ENCODE measurements around the gene DNHD1. TPM values are rescaled to one million over a fixed set of nuclear protein-coding genes. Genes with fewer than 3 reads are reported as not detected.

DNHD1 gene
- total RNA-seq, 1 donor from 2014 or later = 9.3 TPM

DNA sequence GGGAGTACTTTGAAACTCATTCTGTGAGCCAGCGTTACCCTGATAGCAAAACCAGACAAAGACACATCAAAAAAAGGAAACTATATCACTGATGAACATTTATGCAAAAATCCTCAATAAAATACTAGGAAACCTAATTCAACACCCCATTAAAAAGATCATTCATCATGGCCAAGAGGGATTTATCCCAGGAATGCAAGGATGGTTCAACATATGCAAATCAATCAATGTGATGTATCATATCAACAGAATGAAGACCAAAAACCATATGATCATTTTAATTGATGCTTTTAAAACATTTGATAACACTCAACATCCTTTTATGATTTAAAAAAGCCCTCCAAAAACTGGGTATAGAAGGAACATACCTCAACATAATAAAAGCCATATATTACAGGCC lies 86.5 kb downstream of the DNHD1 start:
- H3K36me3 Mint-ChIP-seq (ENCODE audit: unreplicated experiment) = peaks cover 24% of the 10 kb centered on the region
- no peak overlapping the region for H3K4me3 Mint-ChIP-seq (ENCODE audit: unreplicated experiment)
- H3K4me1 Mint-ChIP-seq (ENCODE audit: low read depth, unreplicated experiment) = peaks cover 3% of the 10 kb centered on the region
- TF ChIP-seq, protein P1, sequence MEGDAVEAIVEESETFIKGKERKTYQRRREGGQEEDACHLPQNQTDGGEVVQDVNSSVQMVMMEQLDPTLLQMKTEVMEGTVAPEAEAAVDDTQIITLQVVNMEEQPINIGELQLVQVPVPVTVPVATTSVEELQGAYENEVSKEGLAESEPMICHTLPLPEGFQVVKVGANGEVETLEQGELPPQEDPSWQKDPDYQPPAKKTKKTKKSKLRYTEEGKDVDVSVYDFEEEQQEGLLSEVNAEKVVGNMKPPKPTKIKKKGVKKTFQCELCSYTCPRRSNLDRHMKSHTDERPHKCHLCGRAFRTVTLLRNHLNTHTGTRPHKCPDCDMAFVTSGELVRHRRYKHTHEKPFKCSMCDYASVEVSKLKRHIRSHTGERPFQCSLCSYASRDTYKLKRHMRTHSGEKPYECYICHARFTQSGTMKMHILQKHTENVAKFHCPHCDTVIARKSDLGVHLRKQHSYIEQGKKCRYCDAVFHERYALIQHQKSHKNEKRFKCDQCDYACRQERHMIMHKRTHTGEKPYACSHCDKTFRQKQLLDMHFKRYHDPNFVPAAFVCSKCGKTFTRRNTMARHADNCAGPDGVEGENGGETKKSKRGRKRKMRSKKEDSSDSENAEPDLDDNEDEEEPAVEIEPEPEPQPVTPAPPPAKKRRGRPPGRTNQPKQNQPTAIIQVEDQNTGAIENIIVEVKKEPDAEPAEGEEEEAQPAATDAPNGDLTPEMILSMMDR (IDR thresholded peaks at IDR 0.05; ENCODE audit: partially characterized antibody, unreplicated experiment) = no peak
- no peak overlapping the region for H3K27ac Mint-ChIP-seq (ENCODE audit: unreplicated experiment)
- H3K9me3 Mint-ChIP-seq (ENCODE audit: unreplicated experiment) = peaks cover 8% of the 10 kb centered on the region
- DNase-seq = no peak
- no peaks in the 10 kb centered on the region for H3K27me3 Mint-ChIP-seq (ENCODE audit: unreplicated experiment)

GRCh38 chr11:6584528-6584927 lies 87.4 kb downstream of the DNHD1 start:
- H3K27me3 Mint-ChIP-seq (ENCODE audit: unreplicated experiment) = no peaks in the 10 kb centered on the region
- H3K9me3 Mint-ChIP-seq (ENCODE audit: unreplicated experiment) = peaks cover 8% of the 10 kb centered on the region
- H3K27ac Mint-ChIP-seq (ENCODE audit: unreplicated experiment) = no peak overlapping the region
- no peak overlapping the region for H3K4me3 Mint-ChIP-seq (ENCODE audit: unreplicated experiment)
- H3K4me1 Mint-ChIP-seq (ENCODE audit: low read depth, unreplicated experiment) = peaks cover 3% of the 10 kb centered on the region
- no peak for DNase-seq
- TF ChIP-seq, protein P1 (IDR thresholded peaks at IDR 0.05; ENCODE audit: partially characterized antibody, unreplicated experiment) = no peak
- H3K36me3 Mint-ChIP-seq (ENCODE audit: unreplicated experiment) = peaks cover 24% of the 10 kb centered on the region

DNA sequence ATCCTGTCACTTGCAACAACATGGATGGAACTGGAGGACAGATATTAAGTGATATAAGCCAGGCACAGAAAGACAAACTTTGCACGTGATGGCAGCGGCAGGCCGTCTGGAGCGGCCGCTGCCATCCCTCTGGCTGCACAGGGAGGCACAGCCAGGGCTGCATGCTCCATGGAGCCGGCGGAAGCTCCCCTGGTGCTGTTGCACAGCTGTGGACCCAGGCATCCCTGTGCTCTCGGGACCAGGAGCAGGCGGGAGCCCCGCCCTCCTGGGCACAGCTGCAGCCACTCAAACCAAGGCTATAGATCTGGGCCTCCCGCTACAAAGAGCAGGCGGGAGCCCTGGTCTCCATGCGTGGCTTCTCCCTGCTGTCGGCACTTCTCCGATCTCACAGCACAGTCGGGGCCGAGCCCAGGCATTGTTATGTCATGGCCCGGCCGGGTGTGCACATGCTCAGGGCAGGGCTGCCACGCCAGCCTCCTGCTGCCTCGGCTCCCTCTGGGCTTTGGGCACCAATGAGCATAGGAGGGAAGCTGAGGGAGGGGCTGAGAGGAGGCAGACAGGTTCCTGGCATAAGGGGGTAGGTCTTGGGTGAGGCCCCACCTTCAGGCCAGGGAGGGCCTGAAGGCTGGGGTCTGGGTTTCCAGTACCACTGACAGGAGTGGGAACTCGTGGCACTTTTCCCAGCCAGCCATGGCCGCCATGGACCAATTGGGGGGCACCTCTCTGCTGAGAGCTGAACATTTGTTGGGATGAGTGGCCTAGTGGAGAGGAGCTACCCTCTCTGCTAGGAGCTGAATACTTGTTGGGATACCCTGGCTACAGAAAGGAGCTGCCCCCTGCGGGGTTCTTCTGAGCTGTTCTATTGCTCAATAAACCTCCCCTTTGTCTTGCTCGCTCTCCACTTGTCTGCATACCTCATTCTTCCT lies 89.6 kb downstream of the DNHD1 start:
- peaks cover 3% of the 10 kb centered on the region for H3K4me1 Mint-ChIP-seq (ENCODE audit: low read depth, unreplicated experiment)
- H3K4me3 Mint-ChIP-seq (ENCODE audit: unreplicated experiment) = no peak overlapping the region
- H3K27ac Mint-ChIP-seq (ENCODE audit: unreplicated experiment) = no peak overlapping the region
- H3K36me3 Mint-ChIP-seq (ENCODE audit: unreplicated experiment) = peaks cover 18% of the 10 kb centered on the region
- TF ChIP-seq, protein P1 (IDR thresholded peaks at IDR 0.05; ENCODE audit: partially characterized antibody, unreplicated experiment) = no peak
- H3K27me3 Mint-ChIP-seq (ENCODE audit: unreplicated experiment) = no peaks in the 10 kb centered on the region
- peak; percentile 46 for DNase-seq
- peaks cover 8% of the 10 kb centered on the region for H3K9me3 Mint-ChIP-seq (ENCODE audit: unreplicated experiment)

DNA sequence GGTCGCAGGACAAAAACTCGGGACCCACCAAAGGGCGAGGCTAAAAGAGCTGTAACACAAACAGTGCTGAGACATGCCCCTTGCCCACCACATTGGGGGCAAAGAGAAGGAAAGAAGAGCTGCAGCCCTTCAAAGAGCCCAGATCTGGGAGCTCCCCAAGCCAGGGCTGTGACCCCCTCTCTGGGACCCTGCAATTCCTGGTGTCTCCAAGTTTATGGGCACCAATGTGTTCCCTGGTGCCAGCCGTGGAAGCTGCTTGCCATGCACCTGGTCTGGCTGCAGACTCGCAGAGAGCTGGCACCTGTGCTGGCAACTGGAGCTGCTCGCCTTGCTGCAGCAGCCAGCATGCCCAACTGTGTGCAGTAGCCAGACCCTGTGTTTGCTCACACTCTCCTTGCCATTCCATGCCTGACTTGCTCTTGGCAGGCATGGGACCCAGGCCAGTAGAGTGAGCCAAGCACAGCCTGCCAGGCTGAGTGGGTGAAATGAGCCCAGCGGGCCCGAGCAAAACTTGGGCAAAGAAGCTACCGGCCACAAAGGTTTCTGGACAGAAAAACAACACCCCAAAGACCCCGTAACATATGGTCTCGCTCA lies 90.4 kb downstream of the DNHD1 start:
- Mint-ChIP-seq H3K9me3 (ENCODE audit: unreplicated experiment) (peaks cover 8% of the 10 kb centered on the region), H3K4me3 (ENCODE audit: unreplicated experiment) (no peak overlapping the region), H3K36me3 (ENCODE audit: unreplicated experiment) (peaks cover 18% of the 10 kb centered on the region), H3K4me1 (ENCODE audit: low read depth, unreplicated experiment) (peaks cover 3% of the 10 kb centered on the region), H3K27me3 (ENCODE audit: unreplicated experiment) (no peaks in the 10 kb centered on the region), H3K27ac (ENCODE audit: unreplicated experiment) (no peak overlapping the region)
- no peak for DNase-seq
- TF ChIP-seq, protein P1 (IDR thresholded peaks at IDR 0.05; ENCODE audit: partially characterized antibody, unreplicated experiment) = no peak

DNA sequence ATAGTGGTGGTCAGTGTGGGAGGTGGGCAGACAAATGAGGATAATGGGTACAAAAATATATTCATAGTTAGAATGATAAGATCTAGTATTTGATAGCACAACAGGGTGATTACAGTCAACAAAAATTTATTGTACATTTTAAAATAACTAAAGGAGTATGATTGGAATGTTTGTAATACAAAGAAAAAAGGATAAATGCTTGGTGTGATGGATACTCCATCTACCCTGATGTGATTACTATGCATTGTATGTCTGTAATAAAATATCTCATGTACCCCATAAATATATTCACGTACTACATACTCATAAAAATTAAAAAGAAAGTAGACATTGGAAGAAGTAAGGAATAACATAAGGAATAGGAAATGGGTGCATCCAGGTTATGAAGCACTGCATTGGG lies 90.9 kb downstream of the DNHD1 start:
- H3K4me1 Mint-ChIP-seq (ENCODE audit: low read depth, unreplicated experiment) = peaks cover 3% of the 10 kb centered on the region
- H3K9me3 Mint-ChIP-seq (ENCODE audit: unreplicated experiment) = peaks cover 6% of the 10 kb centered on the region
- TF ChIP-seq, protein P1 (IDR thresholded peaks at IDR 0.05; ENCODE audit: partially characterized antibody, unreplicated experiment) = no peak
- H3K4me3 Mint-ChIP-seq (ENCODE audit: unreplicated experiment) = no peak overlapping the region
- H3K36me3 Mint-ChIP-seq (ENCODE audit: unreplicated experiment) = peaks cover 14% of the 10 kb centered on the region
- no peak for DNase-seq
- no peak overlapping the region for H3K27ac Mint-ChIP-seq (ENCODE audit: unreplicated experiment)
- no peaks in the 10 kb centered on the region for H3K27me3 Mint-ChIP-seq (ENCODE audit: unreplicated experiment)
